ENCODE data around the gene IPO11. TPM values are rescaled to one million over a fixed set of nuclear protein-coding genes. Genes with fewer than 3 reads are reported as not detected.

The IPO11 gene
- total and polyA plus RNA-seq, 5 donors from 2014 or later, result 3.7 to 23.3 (median 6.8) TPM

- no peaks in the 10 kb centered on the region for H3K9me3 ChIP-seq (ENCODE audit: control insufficient read depth in 2 of 2, low read length in 2 of 2)
- peak in 1 of 2 donors; percentile 45 for ATAC-seq (ENCODE audit: low read depth in 2 of 2)
- peaks cover 6% of the 10 kb centered on the region for H3K36me3 ChIP-seq (ENCODE audit: control insufficient read depth, insufficient read depth, low read length)
- no peak overlapping the region for H3K27ac ChIP-seq (ENCODE audit: insufficient read depth, low read length, poor library complexity, severe bottlenecking)
- Mint-ChIP-seq H3K27ac (peak overlapping the region in 1 of 3 donors; percentile 21), H3K9me3 (no peaks in the 10 kb centered on the region), H3K27me3 (no peaks in the 10 kb centered on the region), H3K4me1 (peaks cover 7 to 14% (median 10%) of the 10 kb centered on the region in 4 donors), H3K36me3 (no peaks in the 10 kb centered on the region), H3K4me3 (no peak overlapping the region)
- DNase-seq, result peak in 2 of 3 donors; percentile 42 to 59
- no peaks in the 10 kb centered on the region for H3K27me3 ChIP-seq (ENCODE audit: control insufficient read depth, insufficient read depth, low read length)
- H3K4me3 ChIP-seq (ENCODE audit: low read depth, low read length), result no peak overlapping the region
- H3K4me1 ChIP-seq (ENCODE audit: control insufficient read depth, insufficient read depth, low read length, poor library complexity, severe bottlenecking), result no peaks in the 10 kb centered on the region
These were observed 48.0 kb downstream of the IPO11 start for GRCh38 chr5:62460578-62460983.

- H3K36me3 Mint-ChIP-seq, result no peaks in the 10 kb centered on the region
- no peak overlapping the region for H3K4me3 ChIP-seq (ENCODE audit: low read depth, low read length)
- H3K4me1 ChIP-seq (ENCODE audit: control insufficient read depth, insufficient read depth, low read length, poor library complexity, severe bottlenecking), result no peaks in the 10 kb centered on the region
- ATAC-seq (ENCODE audit: low read depth in 2 of 2) (no peak), DNase-seq (no peak)
- H3K27me3 Mint-ChIP-seq, result no peaks in the 10 kb centered on the region
- H3K27me3 ChIP-seq (ENCODE audit: control insufficient read depth, insufficient read depth, low read length), result no peaks in the 10 kb centered on the region
- H3K27ac ChIP-seq (ENCODE audit: insufficient read depth, low read length, poor library complexity, severe bottlenecking), result no peak overlapping the region
- no peak overlapping the region for H3K4me3 Mint-ChIP-seq
- no peaks in the 10 kb centered on the region for H3K9me3 ChIP-seq (ENCODE audit: control insufficient read depth in 2 of 2, low read length in 2 of 2)
- H3K27ac Mint-ChIP-seq, result no peak overlapping the region
- peaks cover 12 to 14% (median 14%) of the 10 kb centered on the region in 4 donors for H3K4me1 Mint-ChIP-seq
- H3K9me3 Mint-ChIP-seq, result no peaks in the 10 kb centered on the region
- H3K36me3 ChIP-seq (ENCODE audit: control insufficient read depth, insufficient read depth, low read length), result peaks cover 3% of the 10 kb centered on the region
These were observed 49.0 kb downstream of the IPO11 start for GRCh38 chr5:62461561-62461960.

GRCh38 chr5:62465985-62466925 lies 53.7 kb downstream of the IPO11 start:
- DNase-seq (no peak), ATAC-seq (ENCODE audit: low read depth in 2 of 2) (no peak)
- Mint-ChIP-seq H3K9me3 (no peaks in the 10 kb centered on the region), H3K27me3 (no peaks in the 10 kb centered on the region), H3K36me3 (peaks cover 22% of the 10 kb centered on the region), H3K27ac (peak overlapping the region in 2 of 3 donors; percentile 1 to 59), H3K4me3 (no peak overlapping the region), H3K4me1 (peaks cover 5 to 13% (median 8%) of the 10 kb centered on the region in 4 donors)
- no peaks in the 10 kb centered on the region for H3K4me1 ChIP-seq (ENCODE audit: control insufficient read depth, insufficient read depth, low read length, poor library complexity, severe bottlenecking)
- H3K36me3 ChIP-seq (ENCODE audit: control insufficient read depth, insufficient read depth, low read length), result peaks cover 22% of the 10 kb centered on the region
- no peaks in the 10 kb centered on the region for H3K27me3 ChIP-seq (ENCODE audit: control insufficient read depth, insufficient read depth, low read length)
- no peaks in the 10 kb centered on the region for H3K9me3 ChIP-seq (ENCODE audit: control insufficient read depth in 2 of 2, low read length in 2 of 2)
- no peak overlapping the region for H3K4me3 ChIP-seq (ENCODE audit: low read depth, low read length)
- H3K27ac ChIP-seq (ENCODE audit: insufficient read depth, low read length, poor library complexity, severe bottlenecking), result no peak overlapping the region

- no peak for DNase-seq
- Histone ChIP-seq H3K9me3 (ENCODE audit: control insufficient read depth in 2 of 2, low read length in 2 of 2) (no peaks in the 10 kb centered on the region), H3K4me1 (ENCODE audit: control insufficient read depth, insufficient read depth, low read length, poor library complexity, severe bottlenecking) (no peaks in the 10 kb centered on the region), H3K4me3 (ENCODE audit: low read depth, low read length) (no peak overlapping the region), H3K27ac (ENCODE audit: insufficient read depth, low read length, poor library complexity, severe bottlenecking) (no peak overlapping the region), H3K27me3 (ENCODE audit: control insufficient read depth, insufficient read depth, low read length) (no peaks in the 10 kb centered on the region), H3K36me3 (ENCODE audit: control insufficient read depth, insufficient read depth, low read length) (peaks cover 20% of the 10 kb centered on the region)
- Mint-ChIP-seq H3K27me3 (no peaks in the 10 kb centered on the region), H3K27ac (no peak overlapping the region), H3K4me1 (peaks cover 0 to 9% (median 4%) of the 10 kb centered on the region in 4 donors), H3K9me3 (no peaks in the 10 kb centered on the region), H3K36me3 (peaks cover 18% of the 10 kb centered on the region), H3K4me3 (no peak overlapping the region)
- ATAC-seq (ENCODE audit: low read depth in 2 of 2), result no peak
These were observed 60.6 kb downstream of the IPO11 start for GRCh38 chr5:62473209-62473608.

GRCh38 chr5:62475072-62475471 lies 62.5 kb downstream of the IPO11 start:
- Mint-ChIP-seq H3K36me3 (peaks cover 22% of the 10 kb centered on the region), H3K4me3 (no peak overlapping the region), H3K27ac (no peak overlapping the region), H3K27me3 (no peaks in the 10 kb centered on the region), H3K9me3 (peaks cover 0 to 4% (median 0%) of the 10 kb centered on the region in 7 donors), H3K4me1 (peaks cover 0 to 9% (median 3%) of the 10 kb centered on the region in 4 donors)
- Histone ChIP-seq H3K27me3 (ENCODE audit: control insufficient read depth, insufficient read depth, low read length) (no peaks in the 10 kb centered on the region), H3K27ac (ENCODE audit: insufficient read depth, low read length, poor library complexity, severe bottlenecking) (no peak overlapping the region), H3K9me3 (ENCODE audit: control insufficient read depth in 2 of 2, low read length in 2 of 2) (no peaks in the 10 kb centered on the region), H3K36me3 (ENCODE audit: control insufficient read depth, insufficient read depth, low read length) (peaks cover 10% of the 10 kb centered on the region), H3K4me1 (ENCODE audit: control insufficient read depth, insufficient read depth, low read length, poor library complexity, severe bottlenecking) (no peaks in the 10 kb centered on the region), H3K4me3 (ENCODE audit: low read depth, low read length) (no peak overlapping the region)
- ATAC-seq (ENCODE audit: low read depth in 2 of 2), result no peak
- DNase-seq, result no peak

DNA sequence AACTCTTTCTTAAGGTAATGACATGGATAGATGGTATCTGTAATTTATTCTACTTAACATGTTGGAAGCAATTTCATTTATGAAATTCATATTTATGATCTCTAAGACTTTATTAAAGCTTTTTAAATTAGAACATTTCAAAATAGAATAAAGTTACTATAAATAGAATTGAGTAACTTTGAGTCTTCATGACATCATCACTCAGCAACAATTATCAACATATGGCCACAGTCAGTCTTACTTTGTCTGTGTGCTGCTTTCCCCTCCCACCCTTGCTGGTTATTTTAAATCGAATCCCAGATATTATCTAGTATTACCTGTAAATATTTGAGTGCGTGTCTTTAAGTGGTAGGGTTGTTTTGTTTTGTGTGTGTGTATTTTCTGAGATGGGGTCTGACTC lies 65.2 kb downstream of the IPO11 start:
- Mint-ChIP-seq H3K4me3 (no peak overlapping the region), H3K9me3 (peaks cover 0 to 4% (median 0%) of the 10 kb centered on the region in 7 donors), H3K36me3 (peaks cover 41% of the 10 kb centered on the region), H3K27ac (peak overlapping the region in 1 of 3 donors; percentile 11), H3K27me3 (no peaks in the 10 kb centered on the region), H3K4me1 (peaks cover 0 to 12% (median 4%) of the 10 kb centered on the region in 4 donors)
- Histone ChIP-seq H3K9me3 (ENCODE audit: control insufficient read depth in 2 of 2, low read length in 2 of 2) (no peaks in the 10 kb centered on the region), H3K4me1 (ENCODE audit: control insufficient read depth, insufficient read depth, low read length, poor library complexity, severe bottlenecking) (no peaks in the 10 kb centered on the region), H3K27me3 (ENCODE audit: control insufficient read depth, insufficient read depth, low read length) (no peaks in the 10 kb centered on the region), H3K36me3 (ENCODE audit: control insufficient read depth, insufficient read depth, low read length) (peaks cover 7% of the 10 kb centered on the region), H3K27ac (ENCODE audit: insufficient read depth, low read length, poor library complexity, severe bottlenecking) (no peak overlapping the region), H3K4me3 (ENCODE audit: low read depth, low read length) (no peak overlapping the region)
- DNase-seq, result no peak
- ATAC-seq (ENCODE audit: low read depth in 2 of 2), result no peak

DNA sequence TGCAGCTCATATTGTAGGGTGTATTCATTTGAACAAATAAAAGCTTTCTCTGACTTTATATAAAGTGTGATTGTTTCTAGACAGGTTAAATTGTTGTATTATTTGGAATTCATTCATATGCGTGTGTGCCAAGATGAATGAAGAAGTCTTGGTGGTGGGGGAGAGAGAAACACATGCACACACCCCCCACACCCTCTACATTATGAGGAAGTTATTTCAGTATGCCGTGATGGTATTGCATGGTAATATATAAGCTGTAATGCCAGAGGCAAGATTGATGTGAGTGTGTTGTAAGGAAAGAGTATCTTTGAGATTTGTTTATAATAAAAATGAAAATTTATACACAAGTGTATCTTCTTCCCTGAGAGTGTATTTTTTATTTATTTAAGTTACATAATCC lies 71.0 kb downstream of the IPO11 start:
- H3K36me3 Mint-ChIP-seq, result peaks cover 56% of the 10 kb centered on the region
- H3K27ac ChIP-seq (ENCODE audit: insufficient read depth, low read length, poor library complexity, severe bottlenecking), result no peak overlapping the region
- H3K36me3 ChIP-seq (ENCODE audit: control insufficient read depth, insufficient read depth, low read length), result peaks cover 18% of the 10 kb centered on the region
- ATAC-seq (ENCODE audit: low read depth in 2 of 2) (no peak), DNase-seq (no peak)
- no peak overlapping the region for H3K4me3 ChIP-seq (ENCODE audit: low read depth, low read length)
- H3K27me3 Mint-ChIP-seq, result no peaks in the 10 kb centered on the region
- H3K4me3 Mint-ChIP-seq, result no peak overlapping the region
- H3K4me1 ChIP-seq (ENCODE audit: control insufficient read depth, insufficient read depth, low read length, poor library complexity, severe bottlenecking), result no peaks in the 10 kb centered on the region
- H3K9me3 Mint-ChIP-seq, result peaks cover 0 to 3% (median 0%) of the 10 kb centered on the region in 7 donors
- no peaks in the 10 kb centered on the region for H3K9me3 ChIP-seq (ENCODE audit: control insufficient read depth in 2 of 2, low read length in 2 of 2)
- H3K27me3 ChIP-seq (ENCODE audit: control insufficient read depth, insufficient read depth, low read length), result no peaks in the 10 kb centered on the region
- H3K4me1 Mint-ChIP-seq, result peaks cover 0 to 6% (median 2%) of the 10 kb centered on the region in 4 donors
- no peak overlapping the region for H3K27ac Mint-ChIP-seq

Measured in CD4-positive, CD25-positive, alpha-beta regulatory T cell (primary cell).